ENCODE measurements around the gene GDF15.

DNA sequence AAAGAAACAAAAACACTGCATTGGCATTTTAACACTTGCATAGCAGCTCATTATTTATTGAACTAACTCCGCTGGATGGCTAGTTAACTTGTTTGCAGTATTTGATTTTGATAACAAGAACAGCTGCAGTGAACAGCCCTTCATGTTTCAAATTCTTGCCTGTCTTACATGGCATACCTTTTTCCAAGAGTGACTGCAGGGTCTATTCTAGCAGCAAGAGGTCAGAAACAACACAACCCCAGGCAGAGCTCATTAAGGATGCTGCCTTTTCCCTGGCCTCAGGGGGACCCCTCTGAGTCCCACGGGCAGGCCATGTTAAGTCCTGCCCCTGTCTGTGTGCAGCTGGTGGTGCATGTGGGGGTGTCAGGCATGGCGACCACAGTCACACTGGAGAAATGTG is 28.9 kb upstream of the GDF15 start:
- TF ChIP-seq EZH2phosphoT487 (IDR thresholded peaks at IDR 0.05; ENCODE audit: insufficient read depth, low read depth): no peak
- no peak for TF ChIP-seq EZH2 (IDR thresholded peaks at IDR 0.05; ENCODE audit: insufficient read depth, poor library complexity, severe bottlenecking)

Data from GM23248 (cell line).